Karpas-422 (cell line): ENCODE data around the gene KCNMB4. TPM values are rescaled to one million over a fixed set of nuclear protein-coding genes. Genes with fewer than 3 reads are reported as not detected.
A peak's percentile ranks its signal among the peaks of the same experiment; 100 is the strongest.

Source experiments
- DNase-seq: peaks from one replicate; pipeline ENCODE4 v3.0.0-alpha.2; 2015
- H2AFZ ChIP-seq: fragments of 200-600 bp; sonication (generic); 2 replicates; pipeline ENCODE4 v1.6.1; 2014; ENCODE audit warnings: antibody characterized with exemption, low read length, mixed read lengths
- H3K27ac ChIP-seq: fragments of 200-600 bp; sonication (generic); 2 replicates; pipeline ENCODE4 v1.5.1; 2014; ENCODE audit warnings: mild to moderate bottlenecking, low read length, moderate library complexity
- H3K27me3 ChIP-seq: fragments of 200-600 bp; sonication (generic); 2 replicates; pipeline ENCODE4 v1.6.1; 2014; ENCODE audit warnings: low read length, mixed read lengths
- H3K36me3 ChIP-seq: fragments of 200-600 bp; sonication (generic); 2 replicates; pipeline ENCODE4 v1.6.1; 2014; ENCODE audit warnings: low read length, mixed read lengths; ENCODE audit not compliant: insufficient read depth
- H3K4me1 ChIP-seq: fragments of 200-600 bp; sonication (generic); 2 replicates; pipeline ENCODE4 v1.6.1; 2014; ENCODE audit warnings: mild to moderate bottlenecking, low read length, mixed read lengths
- H3K4me2 ChIP-seq: fragments of 200-600 bp; sonication (generic); 2 replicates; pipeline ENCODE4 v1.6.1; 2014; ENCODE audit warnings: low read length, low read depth, mild to moderate bottlenecking; ENCODE audit not compliant: poor library complexity, severe bottlenecking
- H3K4me3 ChIP-seq: fragments of 200-600 bp; sonication (generic); 2 replicates; pipeline ENCODE4 v1.5.1; 2014; ENCODE audit warnings: mild to moderate bottlenecking, antibody characterized with exemption, low read length, mixed read lengths
- H3K79me2 ChIP-seq: fragments of 200-600 bp; sonication (generic); 2 replicates; pipeline ENCODE4 v1.6.1; 2014; ENCODE audit warnings: mild to moderate bottlenecking, low read length, mixed read lengths
- H3K9ac ChIP-seq: fragments of 200-600 bp; sonication (generic); 2 replicates; pipeline ENCODE4 v1.6.0; 2014; ENCODE audit warnings: low read length
- H3K9me2 ChIP-seq: fragments of 200-600 bp; sonication (generic), shearing (Covaris generic); replicated peaks from 2 replicates; pipeline ENCODE4 v1.6.0; 2014; ENCODE audit warnings: mild to moderate bottlenecking, low read length, moderate library complexity; ENCODE audit not compliant: insufficient read depth
- H3K9me3 ChIP-seq: fragments of 300-700, 200-600 bp; sonication (generic); 2 replicates; pipeline ENCODE4 v1.6.1; 2014; ENCODE audit warnings: low read length, mixed read lengths
- H4K20me1 ChIP-seq: fragments of 200-600 bp; sonication (generic); 2 replicates; pipeline ENCODE4 v1.6.1; 2014; ENCODE audit warnings: mild to moderate bottlenecking, antibody characterized with exemption, low read length, low read depth; ENCODE audit not compliant: insufficient read depth
- total RNA-seq: library from RNA; depleted of rRNA; stranded (reverse); fragments of >200 nt; shearing (Covaris generic); gene quantifications from 2 replicates; pipeline ENCODE4 v1.2.3, GENCODE V29; 2014; ENCODE audit warnings: low replicate concordance; rRNA removed

KCNMB4 gene, protein sequence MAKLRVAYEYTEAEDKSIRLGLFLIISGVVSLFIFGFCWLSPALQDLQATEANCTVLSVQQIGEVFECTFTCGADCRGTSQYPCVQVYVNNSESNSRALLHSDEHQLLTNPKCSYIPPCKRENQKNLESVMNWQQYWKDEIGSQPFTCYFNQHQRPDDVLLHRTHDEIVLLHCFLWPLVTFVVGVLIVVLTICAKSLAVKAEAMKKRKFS
- total RNA-seq, result 55.5 and 55.9 TPM in 2 replicates

DNA sequence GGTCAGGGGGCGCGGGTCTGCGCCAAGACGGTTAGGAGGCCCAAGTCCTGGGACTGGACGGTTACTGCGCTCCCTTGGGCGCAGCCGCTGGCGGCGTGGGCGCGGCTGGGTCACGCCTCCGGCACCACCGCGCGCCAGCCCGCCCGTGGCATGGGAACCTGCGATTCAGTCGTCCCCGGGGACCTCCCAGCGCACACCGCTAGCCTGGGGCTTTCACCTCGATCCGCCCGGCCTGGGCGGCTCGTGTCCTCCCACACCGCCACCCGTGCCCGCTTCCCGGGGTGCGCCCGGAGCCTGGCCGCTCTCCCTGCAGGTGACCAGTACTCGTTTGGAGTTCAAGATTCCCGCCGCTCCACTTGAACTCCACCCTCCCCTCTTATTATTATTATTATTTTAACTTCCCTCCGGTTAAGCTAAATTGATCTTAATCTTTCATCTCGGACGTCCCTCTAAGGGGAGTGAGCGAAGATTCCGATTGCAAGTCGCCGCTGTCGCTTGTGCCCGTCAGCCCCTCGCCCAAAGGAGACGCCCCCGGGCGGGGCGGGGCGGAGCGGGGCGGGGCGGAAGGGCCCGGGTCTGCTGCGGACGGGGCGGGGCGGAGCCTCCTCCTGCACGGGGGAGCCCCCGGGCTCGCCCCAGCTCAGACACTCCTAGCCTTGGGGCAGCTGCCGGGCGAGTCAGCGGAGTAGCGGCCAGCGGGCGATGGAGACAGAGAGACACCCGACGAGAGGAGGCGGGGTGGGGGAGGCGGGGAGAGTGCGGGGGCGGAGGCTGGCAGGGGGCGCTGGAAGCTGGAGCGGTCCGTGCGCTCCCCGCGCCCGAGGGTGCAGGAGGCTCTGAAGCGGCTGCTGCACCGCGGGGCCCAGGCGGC lies at the start of gene KCNMB4:
Gene KCNMB4, plus strand, starts transcription at position 643 of the 871 bp plus-strand sequence. CDS start 445 bp downstream, outside the sequence.
- H3K79me2 ChIP-seq, result peaks cover 55% of the 10 kb centered on the region
- peak within 1 kb of the TSS; percentile 98 for H3K4me3 ChIP-seq
- peaks cover 8% of the 10 kb centered on the region; the same call in 1 of the 2 replicates for H4K20me1 ChIP-seq
- peaks cover 62% of the 10 kb centered on the region for H3K4me1 ChIP-seq
- peak; percentile 97 for DNase-seq
- peaks cover 28% of the 10 kb centered on the region for H3K36me3 ChIP-seq
- H3K27me3 ChIP-seq, result no peaks in the 10 kb centered on the region
- H2AFZ ChIP-seq, result no peak within 1 kb of the TSS; the same call in 1 of the 2 replicates
- peak within 1 kb of the TSS; percentile 98 for H3K4me2 ChIP-seq
- no peaks in the 10 kb centered on the region for H3K9me3 ChIP-seq
- H3K9ac ChIP-seq, result peak within 1 kb of the TSS; percentile 97
- H3K27ac ChIP-seq, result peak within 1 kb of the TSS; percentile 92
- H3K9me2 ChIP-seq, result no peaks in the 10 kb centered on the region

DNA sequence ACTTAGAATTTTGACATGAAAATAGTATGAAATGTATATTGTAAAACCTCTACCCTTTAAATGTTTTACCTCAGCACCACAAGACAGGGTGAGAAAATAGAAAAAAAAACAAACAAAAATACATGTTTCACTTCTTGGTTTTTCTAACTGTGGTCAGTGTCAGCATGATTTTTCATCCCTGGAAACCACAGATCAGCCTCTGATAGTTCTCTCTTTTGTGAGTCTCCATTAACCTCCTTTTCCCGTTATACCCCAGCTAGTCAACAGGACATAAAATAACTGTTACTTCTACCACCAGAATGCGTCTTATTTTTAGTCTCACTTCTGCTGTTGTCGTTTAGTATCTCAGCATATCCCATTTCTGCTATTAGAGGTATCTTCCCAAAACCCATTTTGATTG lies 48.3 kb upstream of the KCNMB4 start:
- Histone ChIP-seq H3K4me3 (no peak overlapping the region), H3K27me3 (no peaks in the 10 kb centered on the region), H3K79me2 (peaks cover 96% of the 10 kb centered on the region), H3K9ac (no peak overlapping the region), H3K9me3 (no peaks in the 10 kb centered on the region), H3K4me1 (peaks cover 33% of the 10 kb centered on the region), H3K27ac (no peak overlapping the region), H3K9me2 (no peaks in the 10 kb centered on the region), H4K20me1 (no peaks in the 10 kb centered on the region), H3K4me2 (no peak overlapping the region), H3K36me3 (peaks cover 41% of the 10 kb centered on the region; the same call in 1 of the 2 replicates), H2AFZ (no peak overlapping the region)
- DNase-seq, result no peak

DNA sequence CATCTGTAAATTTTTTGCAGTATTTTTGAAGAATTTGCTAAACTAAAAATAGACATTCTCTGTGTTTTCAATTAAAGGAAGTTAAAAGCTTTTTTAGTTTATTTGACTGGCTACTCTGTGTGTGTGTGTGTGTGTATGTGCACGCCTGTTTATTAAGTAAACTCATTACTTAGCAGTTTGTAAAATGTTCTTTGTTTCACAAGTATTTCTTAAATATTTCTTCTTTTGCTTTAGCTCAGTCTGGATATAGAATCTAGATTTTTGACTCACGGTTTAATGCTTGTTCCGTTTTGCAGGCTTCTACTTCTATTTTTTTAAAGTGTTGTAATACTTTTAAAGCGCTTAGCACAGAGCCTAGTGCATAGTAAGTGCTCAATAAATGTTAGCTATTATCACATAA lies 46.5 kb upstream of the KCNMB4 start:
- H3K4me2 ChIP-seq, result no peak overlapping the region

DNA sequence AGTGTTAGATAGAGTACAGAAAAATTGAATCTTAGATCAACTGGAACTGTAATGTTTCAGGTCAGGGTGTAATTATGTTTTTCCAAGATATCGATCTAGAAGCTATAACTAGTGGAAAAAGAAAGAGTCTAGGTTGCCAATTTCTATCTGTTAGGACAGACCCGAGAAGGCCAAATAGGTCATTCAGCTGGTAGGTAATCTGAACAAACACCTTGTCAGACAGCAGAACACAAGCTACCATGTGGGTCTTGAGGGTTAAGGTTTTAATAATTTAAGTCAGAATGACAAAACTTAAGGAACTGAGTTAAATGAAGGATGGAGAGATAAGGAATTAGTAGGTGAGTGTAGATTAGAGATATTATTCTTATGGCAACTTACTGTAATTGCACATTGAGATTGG lies 44.9 kb upstream of the KCNMB4 start:
- Histone ChIP-seq H3K27me3 (no peaks in the 10 kb centered on the region), H3K9me3 (no peaks in the 10 kb centered on the region), H3K79me2 (peaks cover 95% of the 10 kb centered on the region), H3K4me3 (no peak overlapping the region), H4K20me1 (no peaks in the 10 kb centered on the region), H3K4me1 (peaks cover 26% of the 10 kb centered on the region), H2AFZ (no peak overlapping the region), H3K36me3 (peaks cover 52% of the 10 kb centered on the region), H3K4me2 (no peak overlapping the region), H3K27ac (no peak overlapping the region), H3K9me2 (no peaks in the 10 kb centered on the region), H3K9ac (no peak overlapping the region)
- no peak for DNase-seq

More for the DNA sequence above, 46.5 kb upstream of the KCNMB4 start:
- Histone ChIP-seq H3K4me1 (peaks cover 33% of the 10 kb centered on the region), H3K4me3 (no peak overlapping the region), H3K27ac (0 out of 2 replicates have a peak overlapping the region, but pooled peaks have one; percentile 3), H3K79me2 (peaks cover 96% of the 10 kb centered on the region), H3K36me3 (peaks cover 49% of the 10 kb centered on the region), H3K27me3 (no peaks in the 10 kb centered on the region), H3K9me2 (no peaks in the 10 kb centered on the region), H3K9ac (no peak overlapping the region), H3K9me3 (no peaks in the 10 kb centered on the region), H2AFZ (no peak overlapping the region), H4K20me1 (no peaks in the 10 kb centered on the region)
- DNase-seq, result no peak

DNA sequence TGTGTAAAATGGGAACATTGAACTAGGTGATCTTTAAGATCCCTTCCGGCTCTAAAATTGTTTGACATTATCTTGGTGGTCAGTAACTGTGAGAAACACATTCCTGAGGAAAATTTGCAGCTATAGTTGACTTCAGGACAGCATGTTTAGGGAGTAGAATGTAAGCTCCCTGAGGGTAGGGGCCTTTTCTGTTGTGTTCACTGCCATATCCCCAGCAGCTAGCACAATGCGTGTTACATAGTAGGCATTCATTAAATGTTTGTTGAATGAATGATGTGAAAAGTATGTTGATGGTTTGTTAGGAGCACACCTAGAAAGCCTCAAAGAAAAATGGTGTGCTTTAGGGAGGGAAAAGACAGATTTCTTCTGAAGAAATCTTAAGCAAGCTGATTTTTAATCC lies 38.5 kb upstream of the KCNMB4 start:
- Histone ChIP-seq H3K9me3 (no peaks in the 10 kb centered on the region), H2AFZ (no peak overlapping the region), H3K4me3 (no peak overlapping the region), H3K79me2 (peaks cover 95% of the 10 kb centered on the region), H3K9me2 (no peaks in the 10 kb centered on the region), H3K9ac (no peak overlapping the region), H4K20me1 (no peaks in the 10 kb centered on the region), H3K27ac (no peak overlapping the region), H3K4me2 (no peak overlapping the region), H3K27me3 (no peaks in the 10 kb centered on the region), H3K4me1 (no peaks in the 10 kb centered on the region), H3K36me3 (peaks cover 52% of the 10 kb centered on the region)
- DNase-seq, result no peak

DNA sequence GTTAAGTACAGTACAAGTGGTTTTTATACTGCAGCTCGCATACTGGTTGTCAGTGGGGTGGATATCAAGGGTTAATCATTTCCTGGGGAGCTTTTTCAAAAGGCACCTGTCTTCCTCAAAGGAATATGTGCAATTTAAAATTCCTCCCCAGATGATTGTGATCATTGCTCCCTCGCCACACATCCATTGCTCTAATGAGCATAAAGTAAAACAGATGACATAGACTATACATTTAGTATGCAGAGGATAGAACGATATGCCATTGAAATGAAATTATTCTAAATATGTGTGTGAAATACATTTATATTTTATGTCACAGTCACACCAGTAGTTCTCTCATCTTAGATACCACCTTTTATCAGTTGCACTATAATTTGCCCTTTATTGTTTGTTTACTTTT lies 36.4 kb upstream of the KCNMB4 start:
- H3K9me2 ChIP-seq, result no peaks in the 10 kb centered on the region
- no peak overlapping the region for H3K4me2 ChIP-seq
- peaks cover 89% of the 10 kb centered on the region for H3K79me2 ChIP-seq
- no peak overlapping the region for H3K4me3 ChIP-seq
- no peaks in the 10 kb centered on the region for H3K9me3 ChIP-seq
- no peak overlapping the region for H3K27ac ChIP-seq
- H3K36me3 ChIP-seq, result peaks cover 40% of the 10 kb centered on the region; the same call in 1 of the 2 replicates
- H4K20me1 ChIP-seq, result no peaks in the 10 kb centered on the region
- no peak overlapping the region for H3K9ac ChIP-seq
- no peak for DNase-seq
- no peaks in the 10 kb centered on the region for H3K4me1 ChIP-seq
- H2AFZ ChIP-seq, result no peak overlapping the region
- no peaks in the 10 kb centered on the region for H3K27me3 ChIP-seq

DNA sequence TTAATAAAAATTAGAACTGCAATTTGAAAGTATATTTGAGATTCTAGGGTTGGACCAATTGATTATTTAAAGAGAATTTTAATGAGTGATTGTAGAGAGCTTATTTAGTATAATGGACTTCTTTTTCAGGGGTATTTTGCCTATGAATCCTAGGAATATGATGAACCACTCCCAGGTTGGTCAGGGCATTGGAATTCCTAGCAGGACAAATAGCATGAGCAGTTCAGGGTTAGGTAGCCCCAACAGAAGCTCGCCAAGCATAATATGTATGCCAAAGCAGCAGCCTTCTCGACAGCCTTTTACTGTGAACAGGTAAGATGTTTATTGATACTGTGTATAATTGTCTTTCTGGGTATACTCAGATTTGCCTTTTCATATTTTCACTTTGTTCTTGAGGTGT lies 35.9 kb upstream of the KCNMB4 start:
- H3K27ac ChIP-seq, result no peak overlapping the region
- H3K4me3 ChIP-seq, result no peak overlapping the region
- no peaks in the 10 kb centered on the region for H3K4me1 ChIP-seq

DNA sequence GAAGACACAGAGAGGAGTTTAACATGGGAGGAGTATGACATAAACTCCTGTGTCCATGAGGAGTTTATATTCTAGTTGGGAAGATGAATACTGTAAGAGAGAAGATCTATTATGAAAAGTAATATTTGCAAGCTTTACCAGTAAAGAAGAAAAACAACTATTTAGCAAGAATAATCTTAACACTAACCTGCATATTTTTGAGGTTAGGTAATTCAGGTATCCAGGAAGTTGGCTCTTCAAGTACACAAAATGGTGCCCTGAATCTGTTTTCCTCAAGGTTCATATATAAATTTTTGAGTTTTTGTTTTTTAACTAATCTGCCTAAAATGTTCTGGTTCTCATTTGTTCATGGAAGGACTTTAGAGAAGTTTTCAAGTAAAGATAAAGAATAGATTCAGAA lies 33.9 kb upstream of the KCNMB4 start:
- Histone ChIP-seq H3K9me3 (no peaks in the 10 kb centered on the region), H3K79me2 (peaks cover 87% of the 10 kb centered on the region), H3K4me1 (no peaks in the 10 kb centered on the region), H4K20me1 (no peaks in the 10 kb centered on the region), H3K27ac (no peak overlapping the region), H3K9me2 (no peaks in the 10 kb centered on the region), H3K36me3 (peaks cover 52% of the 10 kb centered on the region), H3K9ac (no peak overlapping the region), H3K4me2 (no peak overlapping the region), H3K27me3 (no peaks in the 10 kb centered on the region), H3K4me3 (no peak overlapping the region), H2AFZ (no peak overlapping the region)
- no peak for DNase-seq

More for the DNA sequence above, 35.9 kb upstream of the KCNMB4 start:
- Histone ChIP-seq H4K20me1 (no peaks in the 10 kb centered on the region), H3K9ac (no peak overlapping the region), H3K4me2 (no peak overlapping the region), H3K36me3 (peaks cover 40% of the 10 kb centered on the region; the same call in 1 of the 2 replicates), H3K79me2 (peaks cover 89% of the 10 kb centered on the region), H3K9me3 (no peaks in the 10 kb centered on the region), H3K27me3 (no peaks in the 10 kb centered on the region), H3K9me2 (no peaks in the 10 kb centered on the region), H2AFZ (no peak overlapping the region)
- no peak for DNase-seq
